GM04503 (cell line): ENCODE data around the gene SNX21.
A peak's percentile ranks its signal among the peaks of the same experiment; 100 is the strongest.

Experiments
- DNase-seq: peaks from one replicate; pipeline ENCODE4 v3.0.0-alpha.2; 2012; ENCODE audit warnings: low read depth

The SNX21 gene

GRCh38 chr20:45880988-45881788 is 47.6 kb downstream of the SNX21 start, which contains the start of gene ZSWIM1:
ZSWIM1 (plus strand) TSS chr20:45881227; CDS start chr20:45882593, 1,366 bp downstream.
- peak; percentile 96 for DNase-seq

- no peak for DNase-seq
These were observed 49.0 kb downstream of the SNX21 start for GRCh38 chr20:45882469-45883099.

- DNase-seq, result no peak
These were observed 49.5 kb downstream of the SNX21 start for GRCh38 chr20:45883100-45883469.

GRCh38 chr20:45886590-45887345 is 53.2 kb downstream of the SNX21 start:
- DNase-seq, result no peak

- DNase-seq, result no peak
These were observed 53.7 kb downstream of the SNX21 start, which contains the start of gene SPATA25 for GRCh38 chr20:45887346-45887715. SPATA25 (minus strand) TSS chr20:45887622; CDS start chr20:45887590, 32 bp downstream.

GRCh38 chr20:45888681-45889080 is 55.1 kb downstream of the SNX21 start:
- no peak for DNase-seq

- DNase-seq, result no peak
These were observed 56.7 kb downstream of the SNX21 start for GRCh38 chr20:45890077-45890984.

GRCh38 chr20:45890985-45891983 is 57.7 kb downstream of the SNX21 start, which contains the start of the genes CTSA and NEURL2:
CTSA (plus strand) TSS chr20:45891335; CDS start chr20:45891569, 234 bp downstream.
NEURL2 (minus strand) TSS chr20:45891208; CDS start chr20:45890991, 217 bp downstream.
- no peak for DNase-seq

GRCh38 chr20:45892049-45892825 is 58.6 kb downstream of the SNX21 start:
- no peak for DNase-seq
